Activated CD4-positive, alpha-beta T cell treated with anti-CD3 and anti-CD28 coated beads for 36 hours (primary cell): ENCODE data around the gene MTCL1. TPM values are rescaled to one million over a fixed set of nuclear protein-coding genes. Genes with fewer than 3 reads are reported as not detected.

ENCODE experiments used
- ATAC-seq: fragments of 200-7000 bp; cut with Tn5 transposase; one replicate; pipeline ENCODE4 v1.10.0; 2021; ENCODE audit warnings: mild to moderate bottlenecking, moderate library complexity
- CTCF ChIA-PET: fragments of 350-600 bp; sonication (Branson Sonifier 250); formaldehyde crosslinking; loops from one replicate; lab custom pipeline; 2021; ENCODE audit warnings: antibody characterized with exemption; lab: Charles Lee
- POLR2A ChIA-PET: fragments of 350-600 bp; sonication (Branson Sonifier 250); formaldehyde crosslinking; loops from one replicate; lab custom pipeline; 2021; ENCODE audit warnings: antibody characterized with exemption, inconsistent platforms; lab: Charles Lee
- DNase-seq: peaks from one replicate; pipeline ENCODE4 v3.0.0-alpha.2; 2020
- H3K27ac Mint-ChIP-seq: one replicate; pipeline ENCODE4 v1.8.0; 2021; ENCODE audit warnings: mixed read lengths
- H3K27me3 Mint-ChIP-seq: one replicate; pipeline ENCODE4 v1.8.0; 2021; ENCODE audit warnings: mixed read lengths
- H3K36me3 Mint-ChIP-seq: one replicate; pipeline ENCODE4 v1.8.0; 2021; ENCODE audit warnings: low read depth, mixed read lengths
- H3K4me1 Mint-ChIP-seq: one replicate; pipeline ENCODE4 v1.8.0; 2021; ENCODE audit warnings: mixed read lengths
- H3K4me3 Mint-ChIP-seq: one replicate; pipeline ENCODE4 v1.8.0; 2021; ENCODE audit warnings: mild to moderate bottlenecking, moderate library complexity, mixed read lengths
- H3K9me3 Mint-ChIP-seq: one replicate; pipeline ENCODE4 v1.8.0; 2021; ENCODE audit warnings: low read depth, mixed read lengths
- intact Hi-C, 2 experiments: fragments of 100-400 bp; cut with DNase I in 1 of 2; cut with micrococcal nuclease in 1 of 2; formaldehyde crosslinking; loops; one replicate each; pipeline versions ENCODE4 v1.14.2 to v1.15.1; 2022 to 2024; cut with DNase I, micrococcal nuclease
- total RNA-seq, 2 experiments: library from RNA; stranded (reverse); gene quantifications; one replicate each; pipeline ENCODE4 v1.2.3, GENCODE V29; 2021

MTCL1 gene
- total RNA-seq, 2 experiments from 2014 or later = 0.14 to 0.35 TPM

GRCh38 chr18:8876887-8877286, 171.5 kb downstream of the MTCL1 start:
- ChIA-PET CTCF (no interaction called here), POLR2A (no interaction called here)
- intact Hi-C loops = no loop called here
- ATAC-seq = no peak
- H3K27ac Mint-ChIP-seq = no peak overlapping the region
- H3K9me3 Mint-ChIP-seq = peaks cover 4% of the 10 kb centered on the region
- H3K27me3 Mint-ChIP-seq = peaks cover 15% of the 10 kb centered on the region
- no peaks in the 10 kb centered on the region for H3K4me1 Mint-ChIP-seq
- no peaks in the 10 kb centered on the region for H3K36me3 Mint-ChIP-seq
- no peak overlapping the region for H3K4me3 Mint-ChIP-seq
- DNase-seq = no peak

DNA sequence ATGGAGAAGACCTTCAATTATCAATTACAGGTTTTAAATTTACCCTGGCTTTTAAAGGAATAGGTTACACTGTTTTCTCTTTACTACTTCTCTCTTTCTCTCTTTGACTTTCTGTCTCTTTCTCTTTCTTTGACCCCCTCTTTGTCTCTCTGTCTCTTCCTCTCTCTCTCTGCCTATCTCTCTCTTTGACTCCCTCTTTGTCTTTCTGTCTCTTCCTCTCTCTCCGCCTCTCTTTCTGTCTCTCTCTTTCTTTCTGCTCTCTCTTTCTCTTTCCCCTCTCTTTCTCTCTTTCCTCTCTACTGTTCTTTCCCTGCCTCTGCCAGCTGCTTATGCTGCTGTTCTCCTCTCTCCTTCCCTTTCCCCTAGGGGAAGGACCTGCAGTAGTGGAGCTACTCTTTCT, 175.7 kb downstream of the MTCL1 start:
- Mint-ChIP-seq H3K4me3 (no peak overlapping the region), H3K9me3 (peaks cover 10% of the 10 kb centered on the region), H3K36me3 (peaks cover 5% of the 10 kb centered on the region), H3K27ac (no peak overlapping the region), H3K4me1 (no peaks in the 10 kb centered on the region), H3K27me3 (peaks cover 15% of the 10 kb centered on the region)
- ChIA-PET POLR2A (no interaction called here), CTCF (interaction anchor here (1.3 kb wide), 1 partner anchor 16 kb away, joined by 5 read pairs; no protein-coding TSS in a partner anchor)
- DNase-seq = no peak
- intact Hi-C loops = no loop called here
- no peak for ATAC-seq

Other genes starting within 250 kb of the MTCL1 start
- gene RAB12, start 96.1 kb upstream of the MTCL1 start, total RNA-seq = 10 to 100 TPM; 12.4 to 12.8 TPM